Sciatic nerve (tissue), 2 donors: ENCODE results near the gene HMMR. TPM values are rescaled to one million over a fixed set of nuclear protein-coding genes. Genes with fewer than 3 reads are reported as not detected.

ENCODE experiments used
- ATAC-seq: fragments of 200-7000 bp; cut with Tn5 transposase; one replicate; pipeline ENCODE4 v1.9.1; 2020; ENCODE audit warnings: mild to moderate bottlenecking, moderate library complexity
- DNase-seq: peaks from one replicate; pipeline ENCODE4 v3.0.0-alpha.2; 2020; ENCODE audit warnings: low spot score
- intact Hi-C: fragments of 100-400 bp; cut with DNase I; formaldehyde crosslinking; loops from one replicate; pipeline ENCODE4 v1.14.2; 2022
- total RNA-seq: library from RNA; stranded (reverse); fragmentation: NEBNext Ultra II Directional; extraction: Animal tissue kit (Norgen Biotek cat#: 25700); gene quantifications from one replicate; pipeline ENCODE4 v1.2.1, GENCODE V29; 2021
- donor health status: DM: no; HTN: no; CAD: no.
- donor health status: DM: no; HTN: no; CAD: no.

Gene HMMR
- total RNA-seq, 1 donor from 2014 or later = 0.85 TPM

DNA sequence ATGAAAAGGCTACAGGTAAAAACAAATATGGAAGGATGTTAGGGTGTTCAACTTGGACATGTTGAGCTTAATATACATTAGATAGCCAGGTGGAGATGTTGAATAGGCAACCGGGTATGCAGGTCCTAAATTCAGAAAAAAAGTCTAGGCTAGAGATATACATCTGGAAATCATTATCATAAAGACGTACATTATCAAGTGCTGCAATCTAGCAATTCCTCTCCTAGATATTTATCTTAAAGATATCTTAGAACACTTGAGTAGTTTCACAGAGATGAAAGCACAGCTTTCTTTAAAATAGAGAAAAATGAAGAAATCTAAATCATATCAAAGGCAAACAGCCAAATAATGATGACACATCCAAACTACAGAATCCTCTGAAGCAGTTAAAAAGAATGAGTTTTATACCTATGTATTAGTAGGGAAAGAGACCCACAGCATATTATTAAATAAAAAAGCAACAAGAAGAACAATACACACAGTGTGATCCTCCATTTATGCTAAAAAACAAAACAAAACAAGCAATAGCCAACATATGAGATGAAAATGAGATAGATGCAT, 4.3 kb upstream of the HMMR start:
- ATAC-seq (no peak), DNase-seq (no peak)
- intact Hi-C loops = no loop called here

DNA sequence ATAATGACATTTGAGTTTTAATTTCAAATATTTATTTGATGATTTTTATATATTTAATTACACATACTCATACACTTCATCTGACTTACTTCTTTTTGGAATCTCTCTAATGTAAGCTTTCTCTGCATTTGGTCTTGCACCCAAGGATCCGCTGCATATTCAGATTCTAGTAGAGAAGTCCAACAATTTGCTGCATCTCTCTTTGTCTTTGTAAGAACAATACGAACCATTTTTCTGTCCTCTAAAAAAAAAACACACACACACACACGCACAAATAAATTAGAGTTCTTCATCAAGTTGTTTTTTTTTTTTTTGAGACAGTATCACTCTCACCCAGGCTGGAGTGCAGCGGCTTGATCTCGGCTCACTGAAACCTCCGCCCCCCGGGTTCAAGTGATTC, 3.6 kb upstream of the HMMR start:
- ATAC-seq = no peak
- intact Hi-C loops = no loop called here
- DNase-seq = no peak

DNA sequence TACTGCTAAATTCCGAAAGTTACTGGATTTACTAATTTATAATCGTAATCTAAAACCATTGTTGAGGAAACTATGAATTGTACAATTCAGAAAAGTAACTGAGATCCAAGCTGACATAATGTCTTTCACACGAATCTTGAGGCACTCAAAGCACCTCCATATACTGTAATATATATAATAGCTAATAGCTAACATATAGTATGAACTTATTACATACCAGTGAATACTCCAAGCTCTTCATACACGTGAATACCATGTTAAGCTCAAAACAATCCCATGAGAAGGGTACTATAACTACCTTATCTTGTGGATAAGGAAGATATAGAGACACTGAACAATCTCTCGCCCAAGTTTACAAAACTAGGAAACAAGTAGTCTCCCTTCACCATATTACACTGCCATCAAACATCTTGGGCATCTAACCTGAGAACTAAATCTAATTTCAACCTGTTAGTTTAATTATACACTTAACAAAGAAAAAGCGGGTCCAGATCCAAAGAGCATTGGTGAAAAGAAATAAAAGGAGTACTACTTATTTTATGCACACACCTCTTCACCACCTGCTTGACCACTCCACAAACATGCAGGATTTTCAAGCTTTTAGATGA, 1.6 kb upstream of the HMMR start:
- ATAC-seq = no peak

DNA sequence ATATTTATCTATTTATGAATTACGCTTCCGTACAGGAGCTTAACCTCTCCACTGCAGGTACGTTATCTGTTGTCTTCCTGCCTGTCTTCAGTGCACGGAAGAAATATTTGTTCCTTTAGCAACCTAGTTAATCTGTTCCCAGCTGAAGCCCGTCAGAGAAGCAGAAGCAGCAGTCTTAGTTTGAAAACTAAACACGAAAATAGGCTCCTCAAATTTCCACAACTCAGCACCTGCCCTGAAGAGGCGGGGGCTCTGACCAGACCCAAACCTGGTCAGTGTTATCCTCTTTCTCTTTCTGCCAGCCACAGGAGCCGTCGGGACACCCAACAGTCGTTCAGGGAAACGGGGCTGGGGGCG, 992 bp upstream of the HMMR start:
- ATAC-seq (no peak), DNase-seq (no peak)
- intact Hi-C loops = no loop called here

More for the DNA sequence above, 1.6 kb upstream of the HMMR start:
- intact Hi-C loops = no loop called here
- DNase-seq = no peak

GRCh38 chr5:163459819-163460561, 442 bp upstream of the HMMR start, which contains the start of gene NUDCD2:
Gene NUDCD2, minus strand, starts transcription at chr5:163460102. Its CDS starts 52 bp downstream, at chr5:163460050.
- ATAC-seq (peak; percentile 98), DNase-seq (peak; percentile 99)
- intact Hi-C loops = no loop called here

DNA sequence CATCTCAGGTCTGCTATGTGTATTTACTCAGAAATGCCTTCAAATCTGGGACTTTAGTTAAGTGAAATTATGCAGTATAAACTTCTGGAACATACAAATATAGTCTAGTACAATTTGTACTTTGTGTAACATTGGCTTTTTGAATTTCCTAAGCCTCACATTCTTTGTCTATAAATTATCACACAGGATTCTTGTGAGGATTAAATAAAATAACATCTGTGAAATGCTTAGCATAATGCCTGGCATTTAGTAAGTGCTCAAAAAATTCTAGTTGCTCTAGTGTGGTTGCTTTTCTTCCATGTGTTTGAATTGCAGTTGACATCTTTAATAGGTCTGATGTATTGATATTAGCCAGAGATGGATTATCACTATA, 2.6 kb downstream of the HMMR start:
- DNase-seq = no peak
- ATAC-seq = no peak
- intact Hi-C loops = no loop called here

DNA sequence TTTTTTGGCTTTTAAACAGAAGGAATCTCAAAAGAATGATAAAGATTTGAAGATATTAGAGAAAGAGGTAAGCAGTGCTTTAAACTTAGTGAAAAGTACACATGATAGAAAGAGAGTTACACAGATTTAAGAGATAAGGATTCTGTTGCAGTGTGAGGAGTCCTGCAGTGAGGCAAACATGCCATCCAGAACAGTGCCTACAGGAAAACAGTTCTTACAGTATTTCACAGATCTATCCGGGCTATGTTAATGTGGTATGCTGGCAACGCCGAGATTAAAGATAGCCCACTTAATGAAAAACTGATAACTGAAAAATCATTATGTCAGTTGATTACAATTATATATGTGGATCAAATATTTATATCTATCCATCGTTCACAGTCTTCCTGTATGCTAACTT, 7.2 kb downstream of the HMMR start:
- intact Hi-C loops = no loop called here
- no peak for ATAC-seq
- no peak for DNase-seq

GRCh38 chr5:163473635-163474243, 13.3 kb downstream of the HMMR start:
- DNase-seq (no peak), ATAC-seq (no peak)
- intact Hi-C loops = no loop called here

GRCh38 chr5:163475411-163475810, 15.0 kb downstream of the HMMR start:
- intact Hi-C loops = no loop called here
- ATAC-seq (no peak), DNase-seq (no peak)

DNA sequence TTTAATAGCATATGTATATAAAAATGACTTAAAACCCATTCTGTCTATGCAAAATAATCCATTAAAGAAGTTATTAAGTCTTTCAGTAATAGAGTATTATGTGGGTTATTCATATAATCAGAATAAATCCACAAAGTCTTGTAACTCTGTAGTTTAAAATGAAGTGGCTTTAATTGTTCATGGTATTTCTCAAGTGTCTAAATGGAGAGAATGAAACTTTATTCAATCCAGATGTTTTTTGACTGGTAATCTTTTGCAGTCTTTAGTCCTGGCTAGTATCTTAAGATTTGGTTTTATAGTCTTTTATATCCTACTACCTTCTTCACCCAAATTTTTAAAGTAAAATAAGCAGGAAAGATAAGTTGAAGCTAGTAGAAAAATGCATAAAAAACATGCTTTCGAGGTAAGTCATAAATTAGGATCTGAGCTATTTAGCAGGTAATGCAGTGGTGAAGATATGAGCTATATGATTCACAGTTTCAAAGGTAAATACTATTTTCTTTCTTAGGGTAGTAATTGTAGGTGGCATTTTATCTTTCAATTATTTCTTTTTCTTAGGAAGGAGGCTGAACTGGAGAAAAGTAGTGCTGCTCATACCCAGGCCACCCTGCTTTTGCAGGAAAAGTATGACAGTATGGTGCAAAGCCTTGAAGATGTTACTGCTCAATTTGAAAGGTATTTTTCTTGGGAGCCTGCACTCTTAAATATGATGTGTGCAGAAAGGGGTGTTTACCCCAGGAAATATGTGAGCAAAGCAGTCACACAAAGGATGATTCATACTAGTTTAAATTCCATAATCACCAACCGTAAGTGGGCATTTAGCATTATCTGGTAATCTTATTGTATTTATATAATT, 17.9 kb downstream of the HMMR start:
- ATAC-seq (no peak), DNase-seq (no peak)
- intact Hi-C loops = no loop called here

GRCh38 chr5:163478982-163479271, 18.5 kb downstream of the HMMR start:
- intact Hi-C loops = no loop called here
- ATAC-seq = no peak
- DNase-seq = no peak

DNA sequence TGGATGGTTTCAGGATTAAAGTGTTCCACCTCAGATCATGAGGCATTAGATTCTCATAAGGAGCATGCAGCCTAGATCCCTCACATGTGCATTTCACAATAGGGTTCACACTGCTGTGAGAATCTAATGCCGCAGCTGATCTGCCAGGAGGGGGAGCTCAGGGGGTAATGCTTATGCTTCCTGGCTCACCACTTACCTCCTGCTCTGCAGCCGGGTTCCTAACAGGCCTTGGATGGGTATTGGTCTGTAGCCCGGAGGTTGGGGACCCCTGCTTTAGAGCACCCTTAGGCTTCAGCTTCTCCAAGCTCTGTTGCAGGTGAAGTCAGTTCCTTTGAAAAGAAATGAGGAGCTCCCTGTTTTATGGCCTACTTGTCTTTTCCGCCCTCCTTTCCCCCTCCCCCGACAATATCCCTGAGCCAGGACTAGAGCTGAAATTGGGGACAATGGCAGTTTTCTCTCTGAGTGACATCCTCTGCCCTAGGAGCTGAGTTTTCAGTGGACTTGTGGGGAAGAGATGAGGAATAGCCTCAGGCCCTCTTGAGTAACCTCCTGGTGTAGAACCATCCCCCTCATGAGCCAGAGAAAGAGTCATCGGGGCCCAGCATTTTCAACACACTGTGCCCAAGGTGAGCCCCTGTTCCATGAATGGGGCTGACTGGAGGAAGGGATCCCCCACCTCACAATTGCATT, 28.8 kb downstream of the HMMR start:
- intact Hi-C loops = no loop called here
- ATAC-seq (no peak), DNase-seq (no peak)

GRCh38 chr5:163489745-163490075, 29.3 kb downstream of the HMMR start:
- ATAC-seq (no peak), DNase-seq (no peak)
- intact Hi-C loops = no loop called here

DNA sequence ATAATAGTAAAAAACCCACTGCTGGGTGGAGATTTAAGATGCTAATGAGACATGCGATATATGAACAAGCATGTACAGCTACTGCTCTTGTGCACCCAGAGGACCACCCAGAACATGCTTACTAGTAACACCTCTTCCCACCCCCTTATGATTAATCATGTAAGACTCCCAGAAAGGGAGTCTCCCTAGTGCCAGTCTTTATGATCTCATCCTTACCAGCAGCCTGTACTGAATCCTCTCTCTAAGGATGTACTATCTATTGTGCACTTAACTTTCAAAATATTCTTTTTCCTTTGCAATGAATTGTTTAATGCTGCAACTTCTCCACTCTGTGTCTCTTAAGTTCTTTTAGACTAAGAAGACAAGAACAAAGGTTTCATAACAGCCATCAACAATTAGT, 35.9 kb downstream of the HMMR start:
- DNase-seq (no peak), ATAC-seq (no peak)
- intact Hi-C loops = no loop called here

DNA sequence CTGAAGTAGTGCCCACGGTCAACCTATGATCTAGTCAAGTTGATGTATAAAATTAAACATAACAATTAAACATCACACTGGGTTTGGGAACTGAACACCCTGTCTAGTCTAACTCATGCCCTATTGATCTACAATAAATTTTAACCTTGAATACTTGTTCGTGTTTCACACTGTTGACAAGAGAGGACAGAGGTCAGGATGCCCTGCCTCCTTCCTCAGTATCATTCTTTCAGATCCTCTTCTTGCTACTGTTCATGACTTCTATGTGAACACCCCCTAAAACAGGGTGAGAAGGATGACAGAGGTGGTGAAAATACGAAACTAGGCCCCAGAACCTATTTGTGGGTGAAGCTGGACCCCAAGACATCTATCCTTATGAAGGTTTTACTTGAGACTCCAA, 36.9 kb downstream of the HMMR start:
- DNase-seq = no peak
- intact Hi-C loops = no loop called here
- no peak for ATAC-seq

DNA sequence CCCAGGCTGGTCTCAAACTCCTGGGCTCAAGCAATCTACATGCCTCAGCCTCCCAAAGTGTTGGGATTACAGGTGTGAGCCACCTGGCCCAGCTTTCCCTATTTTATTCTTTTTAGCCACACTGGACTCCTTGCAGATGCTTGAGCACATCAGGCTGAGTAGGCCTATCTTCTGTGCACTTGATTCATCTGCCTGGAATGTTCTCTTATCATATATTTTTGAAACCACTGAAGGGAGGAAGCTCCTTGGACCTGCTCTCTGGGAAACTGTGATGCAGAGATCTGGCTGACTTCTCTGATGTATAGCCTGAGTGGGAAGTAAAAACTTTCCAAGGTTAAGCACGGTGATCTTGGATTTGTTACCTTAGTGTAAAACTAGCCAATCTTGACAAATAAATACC, 38.5 kb downstream of the HMMR start:
- intact Hi-C loops = no loop called here
- no peak for ATAC-seq
- DNase-seq = no peak

DNA sequence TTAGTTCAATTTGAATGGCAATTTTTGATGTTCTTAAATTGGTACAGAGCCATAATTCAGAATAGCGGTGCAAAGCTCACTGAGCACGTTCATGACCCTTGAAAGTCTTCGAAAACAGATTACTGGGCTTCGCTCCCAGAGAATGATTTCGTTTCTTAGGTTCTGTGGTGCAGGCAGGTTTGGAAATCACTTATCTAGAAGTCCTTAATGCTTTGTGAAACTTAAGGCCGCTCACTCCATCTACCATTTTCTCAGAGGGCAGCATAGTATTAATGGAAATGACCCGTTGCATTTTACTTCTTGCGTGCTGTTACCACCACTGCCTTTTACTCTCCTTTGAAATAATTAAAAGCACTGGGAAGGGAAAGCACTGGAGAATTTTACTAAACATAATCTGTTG, 42.1 kb downstream of the HMMR start:
- no peak for ATAC-seq
- no peak for DNase-seq
- intact Hi-C loops = no loop called here

DNA sequence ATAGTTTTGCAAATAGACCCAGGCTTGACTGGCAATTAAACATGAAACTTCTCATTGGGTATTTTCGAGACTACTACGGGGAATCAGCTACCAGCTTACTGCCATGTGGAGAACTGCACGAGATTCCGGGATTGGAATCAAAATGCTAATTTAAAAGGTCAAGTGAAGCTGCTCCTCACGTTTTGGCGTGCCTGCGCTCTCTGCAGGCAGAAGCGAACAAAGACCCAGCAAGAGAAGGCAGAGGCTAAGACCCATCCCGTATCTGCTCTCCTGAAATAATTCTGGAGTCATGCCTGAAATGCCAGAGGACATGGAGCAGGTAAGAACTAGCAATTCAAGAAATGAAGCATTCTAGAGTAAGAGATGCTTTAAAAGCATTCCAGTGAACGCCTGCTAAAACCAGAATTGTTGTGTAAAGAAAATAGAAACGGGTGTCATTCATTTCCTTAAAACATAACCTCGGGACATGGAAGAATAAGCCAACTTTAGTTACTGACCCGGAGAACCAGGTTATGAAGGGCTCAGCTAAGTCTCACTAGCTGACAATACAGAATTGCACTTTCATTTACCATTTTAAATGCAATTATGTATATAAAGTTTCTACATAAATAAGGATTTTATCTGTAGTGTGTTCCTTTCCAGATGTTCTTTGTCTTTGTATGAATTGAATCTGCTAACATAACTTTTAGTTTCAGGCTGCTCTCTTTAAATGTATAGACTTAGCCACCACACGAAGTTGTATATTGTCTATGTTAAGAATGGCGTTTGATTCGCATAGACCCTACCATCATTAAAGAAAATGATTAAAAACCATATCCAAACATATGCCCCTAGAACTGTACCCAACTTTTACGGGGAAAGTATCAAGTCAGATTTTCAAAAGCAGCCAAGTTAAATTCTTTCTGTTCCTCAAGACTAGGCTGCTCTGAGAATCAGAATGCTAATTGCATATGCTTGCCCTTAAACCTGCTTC, 43.0 kb downstream of the HMMR start:
- intact Hi-C loops = no loop called here
- DNase-seq = peak; percentile 63
- peak; percentile 40 for ATAC-seq
